HepG2 (cell line): ENCODE data around the gene FLT3LG. TPM values are rescaled to one million over a fixed set of nuclear protein-coding genes. Genes with fewer than 3 reads are reported as not detected.

ENCODE experiments used
- CTCF ChIP-seq: sonication (generic); formaldehyde crosslinking; IDR thresholded peaks from 2 replicates; pipeline ENCODE4 v1.5.0; 2020; ENCODE audit warnings: mild to moderate bottlenecking, missing genetic modification reagents, moderate library complexity
- FIP1L1 ChIP-seq: fragments of 200-400 bp; formaldehyde crosslinking; IDR thresholded peaks from 2 replicates; pipeline ENCODE4 v1.6.1; 2018; ENCODE audit warnings: low read depth, mild to moderate bottlenecking, low read length, moderate library complexity, borderline replicate concordance; ENCODE audit not compliant: insufficient read depth
- HNF4A ChIP-seq: sonication (generic); formaldehyde crosslinking; IDR thresholded peaks from 2 replicates; pipeline ENCODE4 v1.4.0; 2020; ENCODE audit warnings: missing genetic modification reagents
- KDM2A ChIP-seq: sonication (generic); formaldehyde crosslinking; IDR thresholded peaks from 2 replicates; pipeline ENCODE4 v1.4.0; 2020; ENCODE audit warnings: low read depth, missing genetic modification reagents, borderline replicate concordance
- NCOA2 ChIP-seq: sonication (generic); formaldehyde crosslinking; IDR thresholded peaks from 2 replicates; pipeline ENCODE4 v1.8.0; 2022; ENCODE audit warnings: inconsistent platforms
- RELA ChIP-seq: sonication (generic); formaldehyde crosslinking; IDR thresholded peaks from 2 replicates; pipeline ENCODE4 v1.4.0; 2020; ENCODE audit warnings: missing genetic modification reagents
- SNAPC2 ChIP-seq: sonication (generic); formaldehyde crosslinking; IDR thresholded peaks from 2 replicates; pipeline ENCODE4 v1.8.1; 2022; ENCODE audit warnings: mild to moderate bottlenecking, missing genetic modification reagents
- SP2 ChIP-seq: sonication (generic); formaldehyde crosslinking; IDR thresholded peaks from 2 replicates; pipeline ENCODE4 v1.5.1; 2020; ENCODE audit warnings: mild to moderate bottlenecking, missing genetic modification reagents
- STAG1 ChIP-seq: sonication (generic); formaldehyde crosslinking; IDR thresholded peaks from 2 replicates; pipeline ENCODE4 v1.4.0; 2020; ENCODE audit warnings: missing genetic modification reagents
- TEF ChIP-seq: sonication (generic); formaldehyde crosslinking; IDR thresholded peaks from 2 replicates; pipeline ENCODE4 v1.5.0; 2020; ENCODE audit warnings: missing genetic modification reagents
- ZBTB25 ChIP-seq: IDR thresholded peaks from 2 replicates; pipeline ENCODE4 v1.6.1; 2018; ENCODE audit warnings: missing genetic modification reagents
- ZBTB34 ChIP-seq: sonication (generic); formaldehyde crosslinking; IDR thresholded peaks from 2 replicates; pipeline ENCODE4 v1.8.0; 2022; ENCODE audit warnings: mild to moderate bottlenecking, missing genetic modification reagents
- ZBTB7B ChIP-seq: sonication (generic); formaldehyde crosslinking; IDR thresholded peaks from 2 replicates; pipeline ENCODE4 v1.4.0; 2020; ENCODE audit warnings: missing genetic modification reagents
- ZFP82 ChIP-seq: sonication (generic); formaldehyde crosslinking; IDR thresholded peaks from 2 replicates; pipeline ENCODE4 v1.5.1; 2020; ENCODE audit warnings: mild to moderate bottlenecking, missing genetic modification reagents, borderline replicate concordance
- ZFP90 ChIP-seq: sonication (generic); formaldehyde crosslinking; IDR thresholded peaks from 2 replicates; pipeline ENCODE4 v1.8.0; 2022; ENCODE audit warnings: missing genetic modification reagents, mild to moderate bottlenecking, inconsistent platforms, borderline replicate concordance
- ZNF18 ChIP-seq: sonication (generic); formaldehyde crosslinking; IDR thresholded peaks from 2 replicates; pipeline ENCODE4 v1.8.0; 2022; ENCODE audit warnings: mild to moderate bottlenecking, missing genetic modification reagents; ENCODE audit not compliant: insufficient replicate concordance
- ZNF367 ChIP-seq: sonication (generic); formaldehyde crosslinking; IDR thresholded peaks from 2 replicates; pipeline ENCODE4 v1.4.0; 2020; ENCODE audit warnings: missing genetic modification reagents, borderline replicate concordance
- ZNF563 ChIP-seq: sonication (generic); formaldehyde crosslinking; IDR thresholded peaks from 2 replicates; pipeline ENCODE4 v1.8.0; 2022; ENCODE audit warnings: mild to moderate bottlenecking, moderate library complexity, missing genetic modification reagents
- ZNF597 ChIP-seq: sonication (generic); formaldehyde crosslinking; IDR thresholded peaks from 2 replicates; pipeline ENCODE4 v1.5.0; 2020; ENCODE audit warnings: missing genetic modification reagents
- ZNF644 ChIP-seq: IDR thresholded peaks from 2 replicates; pipeline ENCODE4 v1.6.1; 2016; ENCODE audit warnings: low read depth
- ZNF660 ChIP-seq: sonication (generic); formaldehyde crosslinking; IDR thresholded peaks from 2 replicates; pipeline ENCODE4 v1.5.1; 2020; ENCODE audit warnings: mild to moderate bottlenecking, low read depth, missing genetic modification reagents, borderline replicate concordance
- ZNF749 ChIP-seq: sonication (generic); formaldehyde crosslinking; IDR thresholded peaks from 2 replicates; pipeline ENCODE4 v1.8.0; 2022; ENCODE audit warnings: mild to moderate bottlenecking, missing genetic modification reagents, moderate library complexity, borderline replicate concordance
- ZSCAN31 ChIP-seq: sonication (generic); formaldehyde crosslinking; IDR thresholded peaks from 2 replicates; pipeline ENCODE4 v1.5.0; 2020; ENCODE audit warnings: low read depth, mild to moderate bottlenecking, missing genetic modification reagents
- polyA plus RNA-seq, 8 experiments: library from polyadenylated mRNA; depleted of rRNA in 3 of 8; stranded (reverse) in 7 of 8; unstranded in 1 of 8; fragments of >200 nt; fragmentation: Illumina TruSeq in 4 of 8; extraction: Trizol in 4 of 8; gene quantifications; 2 replicates each; pipeline versions ENCODE4 v1.2.1 to v1.2.3, GENCODE V29; 2011 to 2016; ENCODE audit warnings: low read depth in 4 of 8, missing spikeins in 1 of 8, mixed read lengths in 1 of 8; ENCODE audit not compliant: insufficient read depth in 1 of 8
- total RNA-seq, 5 experiments: library from RNA; depleted of rRNA; stranded (reverse); fragments of >200 nt; fragmentation: Illumina TruSeq; extraction: Trizol; gene quantifications; 2 replicates each; pipeline ENCODE4 v1.2.3, GENCODE V29; 2016; ENCODE audit warnings: low read depth in 1 of 5

Gene FLT3LG
- total and polyA plus RNA-seq, 2 of the 13 experiments (the other 11 are each of a cell fraction or from before 2014, with no cell fraction given): 1.5 to 2.6 TPM

- TF ChIP-seq ZNF18 (CRISPR knock-in tag) (no peak), SNAPC2 (CRISPR knock-in tag) (no peak), ZNF660 (no peak), ZNF367 (no peak), TEF (CRISPR knock-in tag) (no peak), RELA (CRISPR knock-in tag) (peak; percentile 57; the same call in 1 of the 2 replicates), ZNF597 (CRISPR knock-in tag) (no peak), ZFP82 (CRISPR knock-in tag) (no peak), ZBTB25 (CRISPR knock-in tag) (no peak), ZNF563 (no peak), ZNF749 (CRISPR knock-in tag) (no peak), SP2 (CRISPR knock-in tag) (no peak), ZBTB34 (CRISPR knock-in tag) (no peak), ZFP90 (CRISPR knock-in tag) (no peak), CTCF (CRISPR knock-in tag) (peak; percentile 96), KDM2A (peak; percentile 50; the same call in 1 of the 2 replicates), HNF4A (CRISPR knock-in tag) (peak; percentile 62; the same call in 1 of the 2 replicates), STAG1 (CRISPR knock-in tag) (peak; percentile 84), ZSCAN31 (CRISPR knock-in tag) (no peak), FIP1L1 (no peak), NCOA2 (no peak), ZNF644 (no peak), ZBTB7B (CRISPR knock-in tag) (no peak)
Observed at GRCh38 chr19:49506575-49507105, 32.6 kb downstream of the FLT3LG start (continued).
